Activated T-helper 1 cell treated with anti-CD3 and anti-CD28 coated beads, Interleukin-12 subunit alpha, Interleukin-12 subunit beta, Interleukin-2, Interleukin-4 antibody, amounts not matched to agents 30 ng/mL and 10 ng/mL and 1 ng/mL, durations not matched to agents 14 hours and 24 hours and 36 hours (primary cell): ENCODE results near the gene CXCL1. TPM values are rescaled to one million over a fixed set of nuclear protein-coding genes. Genes with fewer than 3 reads are reported as not detected.

ENCODE experiments used
- DNase-seq: peaks from one replicate; pipeline ENCODE4 v3.0.0; 2021; ENCODE audit warnings: low spot score
- H3K27ac Mint-ChIP-seq: one replicate; pipeline ENCODE4 v1.8.0; 2021; ENCODE audit warnings: mild to moderate bottlenecking, mixed read lengths
- H3K27me3 Mint-ChIP-seq: one replicate; pipeline ENCODE4 v1.8.0; 2022; ENCODE audit warnings: mild to moderate bottlenecking, moderate library complexity, mixed read lengths; ENCODE audit not compliant: insufficient read depth
- H3K36me3 Mint-ChIP-seq: one replicate; pipeline ENCODE4 v1.8.0; 2021; ENCODE audit warnings: low read depth, mixed read lengths
- H3K4me1 Mint-ChIP-seq: one replicate; pipeline ENCODE4 v1.8.0; 2021; ENCODE audit warnings: low read depth, mixed read lengths
- H3K4me3 Mint-ChIP-seq: one replicate; pipeline ENCODE4 v1.8.0; 2021; ENCODE audit warnings: mild to moderate bottlenecking, moderate library complexity, mixed read lengths
- H3K9me3 Mint-ChIP-seq: one replicate; pipeline ENCODE4 v1.8.0; 2021; ENCODE audit warnings: mixed read lengths
- intact Hi-C: fragments of 100-400 bp; cut with micrococcal nuclease; formaldehyde crosslinking; loops from one replicate; pipeline ENCODE4 v1.15.1; 2024
- total RNA-seq: library from RNA; stranded (reverse); gene quantifications from 2 replicates; pipeline ENCODE4 v1.2.3, GENCODE V29; 2022

CXCL1 gene
- total RNA-seq, 1 donor from 2014 or later: not detected

- Mint-ChIP-seq H3K27ac (no peak overlapping the region), H3K4me1 (no peaks in the 10 kb centered on the region), H3K9me3 (no peaks in the 10 kb centered on the region), H3K4me3 (no peak overlapping the region), H3K36me3 (no peaks in the 10 kb centered on the region), H3K27me3 (peaks cover 26% of the 10 kb centered on the region)
- no peak for DNase-seq
- intact Hi-C loops: no loop called here
Observed at GRCh38 chr4:73871511-73872310, 2.5 kb downstream of the CXCL1 start.

GRCh38 chr4:73872316-73873108 lies 3.3 kb downstream of the CXCL1 start:
- Mint-ChIP-seq H3K4me1 (no peaks in the 10 kb centered on the region), H3K27ac (no peak overlapping the region), H3K9me3 (no peaks in the 10 kb centered on the region), H3K27me3 (peaks cover 24% of the 10 kb centered on the region), H3K36me3 (no peaks in the 10 kb centered on the region), H3K4me3 (no peak overlapping the region)
- no peak for DNase-seq
- intact Hi-C loops: no loop called here

- Mint-ChIP-seq H3K4me1 (no peaks in the 10 kb centered on the region), H3K9me3 (no peaks in the 10 kb centered on the region), H3K27ac (no peak overlapping the region), H3K36me3 (no peaks in the 10 kb centered on the region), H3K27me3 (peaks cover 16% of the 10 kb centered on the region), H3K4me3 (no peak overlapping the region)
- intact Hi-C loops: no loop called here
- no peak for DNase-seq
Observed at GRCh38 chr4:73874386-73874785, 5.2 kb downstream of the CXCL1 start.

GRCh38 chr4:73875401-73875800 lies 6.2 kb downstream of the CXCL1 start:
- Mint-ChIP-seq H3K27ac (no peak overlapping the region), H3K9me3 (no peaks in the 10 kb centered on the region), H3K4me3 (no peak overlapping the region)

GRCh38 chr4:73883306-73883705 lies 14.1 kb downstream of the CXCL1 start:
- Mint-ChIP-seq H3K27me3 (peaks cover 10% of the 10 kb centered on the region), H3K4me3 (no peak overlapping the region), H3K36me3 (no peaks in the 10 kb centered on the region), H3K9me3 (no peaks in the 10 kb centered on the region), H3K27ac (no peak overlapping the region), H3K4me1 (no peaks in the 10 kb centered on the region)
- DNase-seq: no peak
- intact Hi-C loops: no loop called here

More at GRCh38 chr4:73875401-73875800, 6.2 kb downstream of the CXCL1 start:
- Mint-ChIP-seq H3K27me3 (peaks cover 10% of the 10 kb centered on the region), H3K36me3 (no peaks in the 10 kb centered on the region), H3K4me1 (no peaks in the 10 kb centered on the region)
- DNase-seq: no peak
- intact Hi-C loops: no loop called here

GRCh38 chr4:73885574-73886267 lies 16.5 kb downstream of the CXCL1 start:
- H3K9me3 Mint-ChIP-seq: no peaks in the 10 kb centered on the region
- H3K36me3 Mint-ChIP-seq: no peaks in the 10 kb centered on the region
- H3K4me1 Mint-ChIP-seq: no peaks in the 10 kb centered on the region
- DNase-seq: no peak
- H3K4me3 Mint-ChIP-seq: no peak overlapping the region
- intact Hi-C loops: no loop called here
- no peak overlapping the region for H3K27ac Mint-ChIP-seq
- peaks cover 4% of the 10 kb centered on the region for H3K27me3 Mint-ChIP-seq

GRCh38 chr4:73891326-73891725 lies 22.1 kb downstream of the CXCL1 start:
- Mint-ChIP-seq H3K9me3 (no peaks in the 10 kb centered on the region), H3K27ac (no peak overlapping the region), H3K4me3 (no peak overlapping the region), H3K27me3 (peaks cover under 1% of the 10 kb centered on the region), H3K36me3 (no peaks in the 10 kb centered on the region), H3K4me1 (no peaks in the 10 kb centered on the region)
- DNase-seq: no peak
- intact Hi-C loops: no loop called here

- Mint-ChIP-seq H3K27ac (no peak overlapping the region), H3K27me3 (no peaks in the 10 kb centered on the region), H3K4me1 (no peaks in the 10 kb centered on the region), H3K36me3 (no peaks in the 10 kb centered on the region), H3K9me3 (no peaks in the 10 kb centered on the region), H3K4me3 (no peak overlapping the region)
- no peak for DNase-seq
- intact Hi-C loops: no loop called here
Observed at GRCh38 chr4:73891739-73892405, 22.7 kb downstream of the CXCL1 start.

GRCh38 chr4:73892966-73893365 lies 23.8 kb downstream of the CXCL1 start:
- H3K27me3 Mint-ChIP-seq: no peaks in the 10 kb centered on the region
- intact Hi-C loops: no loop called here
- DNase-seq: no peak
- no peaks in the 10 kb centered on the region for H3K36me3 Mint-ChIP-seq
- no peak overlapping the region for H3K4me3 Mint-ChIP-seq
- no peak overlapping the region for H3K27ac Mint-ChIP-seq
- H3K9me3 Mint-ChIP-seq: no peaks in the 10 kb centered on the region
- H3K4me1 Mint-ChIP-seq: no peaks in the 10 kb centered on the region

GRCh38 chr4:73894001-73894400 lies 24.8 kb downstream of the CXCL1 start:
- no peaks in the 10 kb centered on the region for H3K27me3 Mint-ChIP-seq
- no peak overlapping the region for H3K4me3 Mint-ChIP-seq
- H3K36me3 Mint-ChIP-seq: no peaks in the 10 kb centered on the region
- H3K9me3 Mint-ChIP-seq: no peaks in the 10 kb centered on the region
- no peak overlapping the region for H3K27ac Mint-ChIP-seq
- no peak for DNase-seq
- intact Hi-C loops: no loop called here
- H3K4me1 Mint-ChIP-seq: no peaks in the 10 kb centered on the region

GRCh38 chr4:73895201-73896175 lies 26.3 kb downstream of the CXCL1 start:
- DNase-seq: no peak
- Mint-ChIP-seq H3K36me3 (no peaks in the 10 kb centered on the region), H3K27ac (no peak overlapping the region), H3K4me3 (no peak overlapping the region), H3K4me1 (no peaks in the 10 kb centered on the region), H3K27me3 (no peaks in the 10 kb centered on the region), H3K9me3 (no peaks in the 10 kb centered on the region)
- intact Hi-C loops: no loop called here

- Mint-ChIP-seq H3K4me3 (no peak overlapping the region), H3K9me3 (no peaks in the 10 kb centered on the region), H3K4me1 (no peaks in the 10 kb centered on the region), H3K36me3 (no peaks in the 10 kb centered on the region), H3K27me3 (no peaks in the 10 kb centered on the region), H3K27ac (no peak overlapping the region)
- no peak for DNase-seq
- intact Hi-C loops: no loop called here
Observed at GRCh38 chr4:73896416-73896815, 27.2 kb downstream of the CXCL1 start.
